ENCODE results near the gene CCDC183.

CCDC183 gene

DNA sequence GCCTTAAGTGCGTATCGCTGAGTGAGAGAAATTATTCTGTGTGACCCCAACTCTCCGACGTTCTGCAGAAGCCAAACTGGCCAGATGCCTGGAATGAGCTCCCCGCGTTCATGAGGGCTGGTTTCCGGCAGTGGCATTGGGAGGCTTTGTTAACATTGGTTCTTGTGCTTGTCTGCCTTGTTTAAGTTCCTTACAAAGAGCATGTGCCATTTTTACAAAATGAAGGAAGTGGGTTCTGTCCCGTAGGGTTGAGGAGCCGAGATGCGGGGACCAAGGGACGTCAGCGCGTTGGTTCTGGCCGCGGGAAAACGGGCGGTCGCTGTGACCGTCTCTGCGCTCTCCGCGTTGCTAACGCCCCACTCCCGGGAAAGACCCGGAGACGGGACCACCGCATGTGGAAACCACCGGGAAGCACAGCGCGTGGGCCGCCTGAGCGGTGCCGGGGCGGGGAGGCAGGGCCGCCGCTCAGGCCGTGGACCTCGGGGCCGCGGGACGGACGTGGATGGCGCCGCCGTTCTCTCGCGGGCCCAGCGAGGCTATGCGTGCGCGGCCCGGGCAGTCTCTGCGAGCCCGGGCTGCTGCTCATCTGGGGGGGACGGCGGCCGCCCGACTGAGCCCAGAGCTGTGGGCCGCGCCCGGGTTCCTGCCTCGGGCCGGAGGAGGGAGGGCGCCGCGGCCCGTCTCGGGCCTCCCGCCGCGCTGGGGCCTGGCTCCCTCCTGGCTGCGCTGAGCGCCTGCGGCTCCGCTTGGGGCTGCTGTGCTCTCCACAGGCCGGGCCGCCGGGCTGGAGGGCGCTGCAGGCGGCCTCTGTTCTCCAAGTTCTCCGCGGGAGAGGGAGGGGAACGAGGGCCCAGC is 25.1 kb downstream of the CCDC183 start:
- peak; percentile 31 to 48 for DNase-seq (ENCODE audit: low read depth in 2 of 2)
- TF ChIP-seq, protein P1, sequence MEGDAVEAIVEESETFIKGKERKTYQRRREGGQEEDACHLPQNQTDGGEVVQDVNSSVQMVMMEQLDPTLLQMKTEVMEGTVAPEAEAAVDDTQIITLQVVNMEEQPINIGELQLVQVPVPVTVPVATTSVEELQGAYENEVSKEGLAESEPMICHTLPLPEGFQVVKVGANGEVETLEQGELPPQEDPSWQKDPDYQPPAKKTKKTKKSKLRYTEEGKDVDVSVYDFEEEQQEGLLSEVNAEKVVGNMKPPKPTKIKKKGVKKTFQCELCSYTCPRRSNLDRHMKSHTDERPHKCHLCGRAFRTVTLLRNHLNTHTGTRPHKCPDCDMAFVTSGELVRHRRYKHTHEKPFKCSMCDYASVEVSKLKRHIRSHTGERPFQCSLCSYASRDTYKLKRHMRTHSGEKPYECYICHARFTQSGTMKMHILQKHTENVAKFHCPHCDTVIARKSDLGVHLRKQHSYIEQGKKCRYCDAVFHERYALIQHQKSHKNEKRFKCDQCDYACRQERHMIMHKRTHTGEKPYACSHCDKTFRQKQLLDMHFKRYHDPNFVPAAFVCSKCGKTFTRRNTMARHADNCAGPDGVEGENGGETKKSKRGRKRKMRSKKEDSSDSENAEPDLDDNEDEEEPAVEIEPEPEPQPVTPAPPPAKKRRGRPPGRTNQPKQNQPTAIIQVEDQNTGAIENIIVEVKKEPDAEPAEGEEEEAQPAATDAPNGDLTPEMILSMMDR (IDR thresholded peaks at IDR 0.05; ENCODE audit: low read depth, low read length), result no peak
- H3K4me3 ChIP-seq (replicated peaks in 1 of 2; ENCODE audit: low read depth in 2 of 2, low read length in 2 of 2), result peak overlapping the region; percentile 8 to 26

DNA sequence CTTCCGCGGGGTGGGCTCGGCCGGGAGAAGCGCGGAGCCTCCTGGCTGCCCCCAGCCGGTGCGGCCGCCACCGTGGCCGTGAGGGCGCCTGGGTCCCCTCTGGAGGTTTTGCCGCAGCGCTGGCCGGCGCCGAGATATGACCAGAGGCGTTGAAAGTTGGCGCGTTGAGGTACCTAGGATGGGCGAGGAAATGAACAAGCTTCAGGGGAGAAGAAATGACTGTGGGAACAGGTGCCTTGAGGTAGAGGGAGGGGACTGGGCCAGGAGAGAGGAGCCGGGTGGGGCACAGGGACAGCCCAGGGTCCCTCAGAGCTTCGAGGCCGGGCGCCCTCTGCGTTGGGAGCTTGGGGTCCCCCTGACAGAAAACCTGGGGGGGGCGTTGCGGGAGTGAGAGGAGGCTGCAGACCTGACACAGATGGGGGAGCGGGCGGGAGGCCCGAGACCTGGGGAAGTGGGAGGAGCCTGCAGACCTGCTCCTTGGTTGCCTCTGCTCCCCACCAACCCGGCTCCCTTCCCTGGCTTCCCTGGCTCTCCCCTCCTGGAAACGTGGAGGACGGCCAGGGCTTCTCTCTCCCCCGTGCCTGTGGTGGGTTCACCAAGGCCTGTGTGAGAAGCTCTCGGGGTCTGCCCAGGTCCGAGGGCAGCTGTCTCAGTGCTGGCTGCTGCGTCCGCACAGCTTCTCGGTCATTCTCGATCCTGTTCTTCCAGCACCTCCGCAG is 25.8 kb downstream of the CCDC183 start:
- no peak overlapping the region for H3K4me3 ChIP-seq (replicated peaks in 1 of 2; ENCODE audit: low read depth in 2 of 2, low read length in 2 of 2)
- no peak for DNase-seq (ENCODE audit: low read depth in 2 of 2)
- TF ChIP-seq, protein P1 (IDR thresholded peaks at IDR 0.05; ENCODE audit: low read depth, low read length), result no peak

DNA sequence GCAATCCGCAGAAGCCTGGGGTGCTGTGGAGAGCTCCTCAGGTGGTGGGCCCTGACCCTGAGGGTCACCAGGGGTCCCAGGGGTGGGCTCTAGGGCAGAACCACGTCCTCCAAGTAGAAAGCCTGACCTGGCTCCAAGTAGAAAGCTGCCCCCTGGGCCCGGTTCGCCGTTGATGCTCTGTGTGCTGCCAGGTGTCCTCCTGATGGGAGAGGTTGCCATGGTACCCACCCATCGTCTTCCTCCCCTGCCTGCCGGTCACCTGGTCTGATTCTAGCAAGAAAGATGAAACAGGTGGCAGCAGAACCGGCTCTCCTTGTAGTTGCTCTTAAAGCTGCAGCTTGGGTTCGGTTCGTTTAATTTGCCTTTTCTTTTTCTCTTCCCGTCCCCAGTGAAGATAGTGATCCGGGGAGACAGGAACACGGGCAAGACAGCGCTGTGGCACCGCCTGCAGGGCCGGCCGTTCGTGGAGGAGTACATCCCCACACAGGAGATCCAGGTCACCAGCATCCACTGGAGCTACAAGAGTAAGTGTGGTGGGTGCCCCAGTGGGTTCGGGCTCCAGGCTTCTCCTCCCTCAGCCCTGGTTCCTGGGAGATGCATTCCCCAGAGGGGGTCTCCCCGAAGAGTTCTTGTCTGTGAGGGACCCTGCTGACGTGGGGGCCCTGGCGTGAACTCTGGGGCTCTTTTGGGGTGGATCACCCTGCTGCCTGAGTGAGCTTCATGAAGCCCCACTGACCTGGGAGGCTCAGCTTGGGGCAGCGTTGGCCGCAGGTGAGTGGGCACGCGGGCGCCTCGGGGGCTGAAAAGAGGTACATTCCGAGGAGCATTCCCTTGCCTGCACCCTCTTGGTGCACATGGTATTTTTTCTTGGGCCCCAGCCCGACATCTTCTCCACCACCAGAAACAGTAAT is 27.3 kb downstream of the CCDC183 start:
- TF ChIP-seq, protein P1 (IDR thresholded peaks at IDR 0.05; ENCODE audit: low read depth, low read length), result no peak
- no peak for DNase-seq (ENCODE audit: low read depth in 2 of 2)
- no peak overlapping the region for H3K4me3 ChIP-seq (replicated peaks in 1 of 2; ENCODE audit: low read depth in 2 of 2, low read length in 2 of 2)

DNA sequence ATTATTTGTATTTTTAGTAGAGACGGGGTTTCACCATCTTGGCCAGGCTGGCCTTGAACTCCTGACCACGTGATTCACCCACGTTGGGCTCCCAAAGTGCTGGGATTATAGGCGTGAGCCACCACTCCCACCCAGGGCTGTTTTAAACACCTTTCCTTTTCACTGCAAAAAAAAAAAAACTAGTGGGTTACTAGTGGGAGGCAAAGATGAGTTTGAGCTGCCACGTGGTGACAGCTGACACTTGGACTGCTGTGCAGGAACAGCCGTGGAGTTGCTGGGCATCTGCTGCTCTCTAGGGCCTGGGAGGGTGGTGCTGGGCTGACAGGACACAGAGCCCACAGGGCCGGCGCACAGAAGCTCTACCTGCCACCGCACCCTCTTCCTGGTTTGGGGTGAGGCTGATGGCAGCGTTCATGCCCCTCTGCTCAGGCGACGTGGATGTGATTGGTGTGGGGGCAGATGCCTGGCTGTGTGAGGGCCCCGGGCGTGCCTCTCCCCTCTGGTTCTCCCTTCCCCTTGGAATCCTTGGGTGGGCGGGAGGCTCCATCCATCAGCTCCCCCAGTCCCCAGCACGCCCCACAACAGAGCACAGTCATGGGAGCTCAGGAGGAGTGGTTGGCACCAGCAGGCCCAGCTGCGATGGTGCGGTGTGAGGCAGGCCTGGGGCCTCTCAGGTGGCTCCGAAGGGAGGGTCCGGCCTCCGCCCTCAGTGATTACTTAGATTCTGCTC is 28.5 kb downstream of the CCDC183 start:
- no peak overlapping the region for H3K4me3 ChIP-seq (replicated peaks in 1 of 2; ENCODE audit: low read depth in 2 of 2, low read length in 2 of 2)
- no peak for DNase-seq (ENCODE audit: low read depth in 2 of 2)
- TF ChIP-seq, protein P1 (IDR thresholded peaks at IDR 0.05; ENCODE audit: low read depth, low read length), result no peak

DNA sequence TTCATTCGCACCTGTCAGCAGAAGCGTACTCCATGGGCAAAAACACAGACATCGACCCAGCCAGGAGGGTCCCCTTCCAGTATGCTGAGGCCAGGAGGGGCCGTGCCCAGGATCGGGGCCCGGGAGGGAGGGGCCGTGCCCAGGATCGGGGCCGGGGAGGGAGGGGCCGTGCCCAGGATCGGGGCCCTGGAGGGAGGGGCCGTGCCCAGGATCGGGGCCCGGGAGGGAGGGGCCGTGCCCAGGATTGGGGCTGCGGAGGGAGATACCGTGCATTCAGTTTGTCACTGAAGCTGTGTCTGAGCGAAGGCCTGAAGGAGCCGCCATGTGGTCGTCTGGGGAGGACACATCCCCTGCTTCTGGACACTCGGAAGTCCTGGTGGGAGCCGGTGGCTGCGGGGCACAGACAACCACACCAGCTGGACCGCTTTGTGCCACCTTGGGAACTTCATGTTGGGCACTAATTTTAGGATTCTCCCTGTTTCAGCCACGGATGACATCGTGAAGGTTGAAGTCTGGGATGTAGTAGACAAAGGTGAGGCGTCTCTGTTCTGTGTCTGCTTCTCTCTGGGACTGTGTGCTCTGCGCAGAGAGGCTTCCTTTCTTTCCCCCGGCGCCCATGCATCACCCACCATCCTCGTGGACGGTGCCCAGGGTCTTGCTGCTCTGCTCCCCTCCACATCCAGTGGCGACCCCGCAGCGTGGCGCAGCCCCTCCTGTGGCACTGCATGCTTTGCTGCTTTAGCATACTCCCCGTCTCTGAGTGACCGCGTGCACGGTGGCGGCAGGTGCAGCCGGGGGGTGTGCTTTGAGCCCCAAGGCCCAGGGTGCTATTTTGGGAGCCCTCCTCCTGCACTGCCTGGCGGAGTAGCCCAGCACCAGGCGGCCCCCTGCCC is 29.4 kb downstream of the CCDC183 start:
- no peak for DNase-seq (ENCODE audit: low read depth in 2 of 2)
- TF ChIP-seq, protein P1 (IDR thresholded peaks at IDR 0.05; ENCODE audit: low read depth, low read length), result no peak
- H3K4me3 ChIP-seq (replicated peaks in 1 of 2; ENCODE audit: low read depth in 2 of 2, low read length in 2 of 2), result no peak overlapping the region
